IPS-18a (cell line): ENCODE results near the gene CHMP4A.

Experiments
- H3K27ac ChIP-seq: one replicate; pipeline ENCODE4 v1.5.1; 2013; ENCODE audit warnings: low read length
- H3K27me3 ChIP-seq: one replicate; pipeline ENCODE4 v1.6.1; 2013; ENCODE audit warnings: mild to moderate bottlenecking, low read length; ENCODE audit not compliant: control insufficient read depth, insufficient read depth
- H3K36me3 ChIP-seq: one replicate; pipeline ENCODE4 v1.6.1; 2013; ENCODE audit warnings: low read depth, low read length; ENCODE audit not compliant: control insufficient read depth
- H3K4me1 ChIP-seq: one replicate; pipeline ENCODE4 v1.6.1; 2013; ENCODE audit warnings: low read depth, low read length; ENCODE audit not compliant: control insufficient read depth
- H3K4me3 ChIP-seq: one replicate; pipeline ENCODE4 v1.5.1; 2013; ENCODE audit warnings: low read length
- H3K9ac ChIP-seq: one replicate; pipeline ENCODE4 v1.6.1; 2013; ENCODE audit warnings: mild to moderate bottlenecking, low read length, moderate library complexity
- H3K9me3 ChIP-seq: one replicate; pipeline ENCODE4 v1.6.1; 2013; ENCODE audit warnings: low read depth, low read length; ENCODE audit not compliant: control insufficient read depth

CHMP4A gene

GRCh38 chr14:24188251-24189058 lies 24.8 kb downstream of the CHMP4A start, which contains the start of gene IPO4:
TSS of gene IPO4 (minus strand) at chr14:24188816. CDS start at chr14:24188787, 29 bp downstream.
- Histone ChIP-seq H3K36me3 (peaks cover 53% of the 10 kb centered on the region), H3K27ac (peak within 1 kb of the TSS; percentile 37), H3K4me3 (peak within 1 kb of the TSS; percentile 87), H3K9me3 (no peaks in the 10 kb centered on the region), H3K9ac (peak within 1 kb of the TSS; percentile 77), H3K4me1 (peaks cover 6% of the 10 kb centered on the region), H3K27me3 (no peaks in the 10 kb centered on the region)

- Histone ChIP-seq H3K27me3 (no peaks in the 10 kb centered on the region), H3K4me3 (peak overlapping the region; percentile 87), H3K9ac (no peak overlapping the region), H3K36me3 (peaks cover 58% of the 10 kb centered on the region), H3K4me1 (peaks cover 6% of the 10 kb centered on the region), H3K27ac (no peak overlapping the region), H3K9me3 (no peaks in the 10 kb centered on the region)
Measured at GRCh38 chr14:24187539-24187915, 25.8 kb downstream of the CHMP4A start.

- H3K27me3 ChIP-seq, result no peaks in the 10 kb centered on the region
- no peak overlapping the region for H3K4me3 ChIP-seq
- no peak overlapping the region for H3K27ac ChIP-seq
- no peaks in the 10 kb centered on the region for H3K9me3 ChIP-seq
- no peak overlapping the region for H3K9ac ChIP-seq
- peaks cover 58% of the 10 kb centered on the region for H3K36me3 ChIP-seq
- peaks cover 6% of the 10 kb centered on the region for H3K4me1 ChIP-seq
Measured at GRCh38 chr14:24186831-24187538, 26.3 kb downstream of the CHMP4A start.

- Histone ChIP-seq H3K27ac (no peak overlapping the region), H3K36me3 (peaks cover 65% of the 10 kb centered on the region), H3K4me3 (no peak overlapping the region), H3K9me3 (no peaks in the 10 kb centered on the region), H3K4me1 (peaks cover 6% of the 10 kb centered on the region), H3K9ac (no peak overlapping the region), H3K27me3 (no peaks in the 10 kb centered on the region)
Measured at GRCh38 chr14:24185741-24186140, 27.5 kb downstream of the CHMP4A start.

GRCh38 chr14:24185026-24185425 lies 28.3 kb downstream of the CHMP4A start:
- Histone ChIP-seq H3K9me3 (no peaks in the 10 kb centered on the region), H3K4me3 (no peak overlapping the region), H3K36me3 (peaks cover 71% of the 10 kb centered on the region), H3K27ac (no peak overlapping the region), H3K4me1 (peaks cover 6% of the 10 kb centered on the region), H3K9ac (no peak overlapping the region), H3K27me3 (no peaks in the 10 kb centered on the region)

GRCh38 chr14:24184104-24184970 lies 29.0 kb downstream of the CHMP4A start:
- peaks cover 6% of the 10 kb centered on the region for H3K4me1 ChIP-seq
- no peak overlapping the region for H3K27ac ChIP-seq
- no peaks in the 10 kb centered on the region for H3K9me3 ChIP-seq
- peaks cover 77% of the 10 kb centered on the region for H3K36me3 ChIP-seq
- no peaks in the 10 kb centered on the region for H3K27me3 ChIP-seq
- H3K9ac ChIP-seq, result no peak overlapping the region
- H3K4me3 ChIP-seq, result no peak overlapping the region

- Histone ChIP-seq H3K9ac (no peak overlapping the region), H3K27me3 (no peaks in the 10 kb centered on the region), H3K4me1 (peaks cover 6% of the 10 kb centered on the region), H3K27ac (no peak overlapping the region), H3K36me3 (peaks cover 89% of the 10 kb centered on the region), H3K4me3 (no peak overlapping the region), H3K9me3 (no peaks in the 10 kb centered on the region)
Measured at GRCh38 chr14:24183014-24183481, 30.2 kb downstream of the CHMP4A start.

GRCh38 chr14:24182110-24182882 lies 31.0 kb downstream of the CHMP4A start:
- Histone ChIP-seq H3K36me3 (peaks cover 93% of the 10 kb centered on the region), H3K9ac (no peak overlapping the region), H3K27me3 (no peaks in the 10 kb centered on the region), H3K27ac (no peak overlapping the region), H3K4me3 (no peak overlapping the region), H3K4me1 (no peaks in the 10 kb centered on the region), H3K9me3 (no peaks in the 10 kb centered on the region)

GRCh38 chr14:24181371-24182077 lies 31.8 kb downstream of the CHMP4A start:
- no peak overlapping the region for H3K4me3 ChIP-seq
- no peaks in the 10 kb centered on the region for H3K9me3 ChIP-seq
- no peak overlapping the region for H3K9ac ChIP-seq
- no peaks in the 10 kb centered on the region for H3K4me1 ChIP-seq
- no peak overlapping the region for H3K27ac ChIP-seq
- peaks cover 88% of the 10 kb centered on the region for H3K36me3 ChIP-seq
- H3K27me3 ChIP-seq, result no peaks in the 10 kb centered on the region

- H3K27me3 ChIP-seq, result no peaks in the 10 kb centered on the region
- peaks cover 76% of the 10 kb centered on the region for H3K36me3 ChIP-seq
- H3K4me1 ChIP-seq, result no peaks in the 10 kb centered on the region
- no peaks in the 10 kb centered on the region for H3K9me3 ChIP-seq
- no peak overlapping the region for H3K4me3 ChIP-seq
- no peak overlapping the region for H3K27ac ChIP-seq
- no peak overlapping the region for H3K9ac ChIP-seq
Measured at GRCh38 chr14:24179961-24180796, 33.1 kb downstream of the CHMP4A start.
